MM.1S (cell line): Measurements from ENCODE around the gene ZBTB43.
"Not testable (repeated sequence)": the region's sequence is repeated elsewhere in the genome, so short reads cannot be mapped to it uniquely, and the experiment has no call there.

ENCODE experiments used
- DNase-seq: peaks from one replicate; pipeline ENCODE4 v3.0.0-alpha.2; 2015
- H2AFZ ChIP-seq: fragments of 300-600 bp; sonication (generic); 2 replicates; pipeline ENCODE4 v1.6.0; 2016; ENCODE audit warnings: antibody characterized with exemption, low read length
- H3F3A ChIP-seq: fragments of 300-600 bp; sonication (generic); 2 replicates; pipeline ENCODE4 v1.6.1; 2016; ENCODE audit warnings: mild to moderate bottlenecking, antibody characterized with exemption, low read length, moderate library complexity, mixed read lengths; ENCODE audit not compliant: insufficient read depth
- H3K27ac ChIP-seq: fragments of 300-600 bp; sonication (generic); 2 replicates; pipeline ENCODE4 v1.5.1; 2016; ENCODE audit warnings: mild to moderate bottlenecking, low read length
- H3K27me3 ChIP-seq: fragments of 300-600 bp; sonication (generic); replicated peaks from 2 replicates; pipeline ENCODE4 v1.6.0; 2016; ENCODE audit warnings: low read length; ENCODE audit not compliant: insufficient read depth
- H3K36me3 ChIP-seq: fragments of 300-600 bp; sonication (generic); replicated peaks from 2 replicates; pipeline ENCODE4 v1.6.1; 2016; ENCODE audit warnings: mild to moderate bottlenecking, low read length, mixed read lengths; ENCODE audit not compliant: insufficient read depth
- H3K4me1 ChIP-seq: fragments of 300-600 bp; sonication (generic); 2 replicates; pipeline ENCODE4 v1.6.1; 2016; ENCODE audit warnings: low read length, mixed read lengths
- H3K4me2 ChIP-seq: fragments of 300-600 bp; sonication (generic); 2 replicates; pipeline ENCODE4 v1.6.0; 2016; ENCODE audit warnings: low read depth, low read length
- H3K4me3 ChIP-seq: fragments of 300-600 bp; sonication (generic); 2 replicates; pipeline ENCODE4 v1.5.1; 2016; ENCODE audit warnings: low read length, mixed read lengths
- H3K79me2 ChIP-seq: fragments of 300-600 bp; sonication (generic); 2 replicates; pipeline ENCODE4 v1.6.1; 2016; ENCODE audit warnings: mixed run types, low read length, mixed read lengths
- H3K9ac ChIP-seq: fragments of 300-600 bp; sonication (generic); 2 replicates; pipeline ENCODE4 v1.6.1; 2016; ENCODE audit warnings: low read length, mixed read lengths
- H3K9me2 ChIP-seq: fragments of 300-600 bp; sonication (generic); replicated peaks from 2 replicates; pipeline ENCODE4 v1.6.1; 2016; ENCODE audit warnings: mild to moderate bottlenecking, low read length, mixed read lengths; ENCODE audit not compliant: insufficient read depth
- H3K9me3 ChIP-seq: fragments of 300-600 bp; sonication (generic); replicated peaks from 2 replicates; pipeline ENCODE4 v1.6.1; 2016; ENCODE audit warnings: mild to moderate bottlenecking, low read length, mixed read lengths; ENCODE audit not compliant: insufficient read depth
- H4K20me1 ChIP-seq: fragments of 300-600 bp; sonication (generic); 2 replicates; pipeline ENCODE4 v1.6.1; 2016; ENCODE audit warnings: mild to moderate bottlenecking, low read length, moderate library complexity, mixed read lengths; ENCODE audit not compliant: insufficient read depth
- EZH2 ChIP-seq: fragments of 300-600 bp; sonication (generic); optimal IDR thresholded peaks from 2 replicates; pipeline ENCODE3; 2017; ENCODE audit warnings: low read depth, mild to moderate bottlenecking, antibody characterized with exemption, low read length, mixed read lengths
- EZH2phosphoT487 ChIP-seq: fragments of 300-600 bp; sonication (generic); IDR thresholded peaks from 2 replicates; pipeline ENCODE4 v1.6.1; 2018; ENCODE audit warnings: antibody characterized with exemption, low read length
- TF ChIP-seq, protein P1 (sequence below): fragments of 300-600 bp; sonication (generic); IDR thresholded peaks from 2 replicates; pipeline ENCODE4 v1.5.1; 2016; ENCODE audit warnings: antibody characterized with exemption, low read length, mixed read lengths

ZBTB43 gene

DNA sequence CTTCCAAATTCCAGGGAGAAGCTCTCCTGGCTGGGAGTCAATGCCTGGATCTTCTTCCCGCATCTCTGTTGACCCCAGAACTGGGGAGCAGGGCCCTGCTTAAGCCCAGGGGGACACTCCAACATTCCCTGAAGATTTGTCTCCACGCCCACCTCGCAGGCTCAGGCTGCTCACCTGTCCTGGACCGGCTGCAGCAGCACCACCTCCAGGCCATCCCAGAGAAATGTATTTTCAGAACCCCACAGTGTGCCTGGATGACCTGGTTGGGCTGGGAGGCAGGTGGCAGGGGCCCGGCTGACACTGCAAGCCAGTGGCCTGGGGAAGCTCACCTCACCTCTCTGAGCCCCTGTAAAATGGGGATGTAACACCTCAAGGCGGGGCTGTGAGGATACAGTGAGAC lies 27.1 kb upstream of the ZBTB43 start:
- Histone ChIP-seq H3K4me3 (no peak overlapping the region), H4K20me1 (no peaks in the 10 kb centered on the region), H3K27me3 (peaks cover 45% of the 10 kb centered on the region), H3K9me2 (no peaks in the 10 kb centered on the region), H3K79me2 (no peaks in the 10 kb centered on the region), H2AFZ (no peak overlapping the region), H3K36me3 (no peaks in the 10 kb centered on the region), H3K9ac (no peak overlapping the region), H3F3A (no peaks in the 10 kb centered on the region), H3K4me2 (no peak overlapping the region), H3K9me3 (no peaks in the 10 kb centered on the region), H3K27ac (no peak overlapping the region), H3K4me1 (no peaks in the 10 kb centered on the region)
- no peak for DNase-seq
- TF ChIP-seq, protein P1, sequence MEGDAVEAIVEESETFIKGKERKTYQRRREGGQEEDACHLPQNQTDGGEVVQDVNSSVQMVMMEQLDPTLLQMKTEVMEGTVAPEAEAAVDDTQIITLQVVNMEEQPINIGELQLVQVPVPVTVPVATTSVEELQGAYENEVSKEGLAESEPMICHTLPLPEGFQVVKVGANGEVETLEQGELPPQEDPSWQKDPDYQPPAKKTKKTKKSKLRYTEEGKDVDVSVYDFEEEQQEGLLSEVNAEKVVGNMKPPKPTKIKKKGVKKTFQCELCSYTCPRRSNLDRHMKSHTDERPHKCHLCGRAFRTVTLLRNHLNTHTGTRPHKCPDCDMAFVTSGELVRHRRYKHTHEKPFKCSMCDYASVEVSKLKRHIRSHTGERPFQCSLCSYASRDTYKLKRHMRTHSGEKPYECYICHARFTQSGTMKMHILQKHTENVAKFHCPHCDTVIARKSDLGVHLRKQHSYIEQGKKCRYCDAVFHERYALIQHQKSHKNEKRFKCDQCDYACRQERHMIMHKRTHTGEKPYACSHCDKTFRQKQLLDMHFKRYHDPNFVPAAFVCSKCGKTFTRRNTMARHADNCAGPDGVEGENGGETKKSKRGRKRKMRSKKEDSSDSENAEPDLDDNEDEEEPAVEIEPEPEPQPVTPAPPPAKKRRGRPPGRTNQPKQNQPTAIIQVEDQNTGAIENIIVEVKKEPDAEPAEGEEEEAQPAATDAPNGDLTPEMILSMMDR: peak; percentile 31
- TF ChIP-seq EZH2: no peak

DNA sequence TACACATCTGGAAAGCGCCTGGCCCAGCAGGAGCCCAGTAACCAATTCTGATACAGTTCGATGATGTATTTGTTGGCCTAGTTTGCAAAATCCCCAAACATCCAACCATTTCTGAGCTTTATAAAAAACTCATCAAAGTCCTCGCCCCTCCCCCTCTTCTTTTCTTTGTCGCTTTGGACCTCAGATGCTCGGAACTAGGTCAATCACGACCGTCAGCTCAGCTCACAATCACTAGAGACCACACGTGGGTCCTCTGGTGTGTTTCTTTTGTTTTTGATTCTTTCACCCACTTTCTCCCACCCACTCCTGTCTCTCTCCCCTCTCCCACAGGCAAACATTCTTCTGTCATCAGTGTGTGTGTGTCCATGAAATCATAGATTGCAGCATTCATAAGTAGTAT lies 26.7 kb upstream of the ZBTB43 start:
- no peaks in the 10 kb centered on the region for H3F3A ChIP-seq

DNA sequence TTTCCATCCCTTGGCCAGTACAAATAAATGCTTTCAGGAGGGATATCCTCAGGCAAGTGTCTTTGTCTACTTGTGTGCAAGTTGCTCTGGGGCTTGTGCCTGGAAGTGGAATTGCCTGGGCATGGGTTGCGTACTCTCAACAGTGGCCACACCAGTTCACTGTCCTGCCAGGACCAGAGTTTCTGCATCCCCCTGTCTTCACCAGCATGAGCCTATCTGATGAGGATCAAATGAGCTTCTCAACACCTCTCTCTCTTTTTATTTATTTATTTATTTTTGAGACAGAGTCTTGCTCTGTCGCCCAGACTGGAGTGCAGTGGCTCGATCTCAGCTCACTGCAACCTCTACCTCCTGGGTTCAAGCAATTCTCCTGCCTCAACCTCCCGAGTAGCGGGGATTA lies 26.1 kb upstream of the ZBTB43 start:
- peaks cover 43% of the 10 kb centered on the region for H3K27me3 ChIP-seq
- not testable (repeated sequence) for H3K4me1 ChIP-seq, DNase-seq, H3K4me3 ChIP-seq, H3K36me3 ChIP-seq, H3K9ac ChIP-seq, H3F3A ChIP-seq, H3K27ac ChIP-seq, H2AFZ ChIP-seq, H3K9me2 ChIP-seq, H4K20me1 ChIP-seq, H3K79me2 ChIP-seq, H3K9me3 ChIP-seq, H3K4me2 ChIP-seq

More for the DNA sequence above, 26.7 kb upstream of the ZBTB43 start:
- Histone ChIP-seq H3K79me2 (no peaks in the 10 kb centered on the region), H3K4me3 (no peak overlapping the region), H3K4me2 (no peak overlapping the region), H3K9ac (no peak overlapping the region), H4K20me1 (no peaks in the 10 kb centered on the region), H3K36me3 (no peaks in the 10 kb centered on the region), H3K27ac (no peak overlapping the region), H3K4me1 (no peaks in the 10 kb centered on the region), H3K27me3 (peaks cover 45% of the 10 kb centered on the region), H2AFZ (no peak overlapping the region), H3K9me3 (no peaks in the 10 kb centered on the region), H3K9me2 (no peaks in the 10 kb centered on the region)
- TF ChIP-seq EZH2: no peak
- TF ChIP-seq, protein P1: no peak
- no peak for TF ChIP-seq EZH2phosphoT487
- DNase-seq: no peak

DNA sequence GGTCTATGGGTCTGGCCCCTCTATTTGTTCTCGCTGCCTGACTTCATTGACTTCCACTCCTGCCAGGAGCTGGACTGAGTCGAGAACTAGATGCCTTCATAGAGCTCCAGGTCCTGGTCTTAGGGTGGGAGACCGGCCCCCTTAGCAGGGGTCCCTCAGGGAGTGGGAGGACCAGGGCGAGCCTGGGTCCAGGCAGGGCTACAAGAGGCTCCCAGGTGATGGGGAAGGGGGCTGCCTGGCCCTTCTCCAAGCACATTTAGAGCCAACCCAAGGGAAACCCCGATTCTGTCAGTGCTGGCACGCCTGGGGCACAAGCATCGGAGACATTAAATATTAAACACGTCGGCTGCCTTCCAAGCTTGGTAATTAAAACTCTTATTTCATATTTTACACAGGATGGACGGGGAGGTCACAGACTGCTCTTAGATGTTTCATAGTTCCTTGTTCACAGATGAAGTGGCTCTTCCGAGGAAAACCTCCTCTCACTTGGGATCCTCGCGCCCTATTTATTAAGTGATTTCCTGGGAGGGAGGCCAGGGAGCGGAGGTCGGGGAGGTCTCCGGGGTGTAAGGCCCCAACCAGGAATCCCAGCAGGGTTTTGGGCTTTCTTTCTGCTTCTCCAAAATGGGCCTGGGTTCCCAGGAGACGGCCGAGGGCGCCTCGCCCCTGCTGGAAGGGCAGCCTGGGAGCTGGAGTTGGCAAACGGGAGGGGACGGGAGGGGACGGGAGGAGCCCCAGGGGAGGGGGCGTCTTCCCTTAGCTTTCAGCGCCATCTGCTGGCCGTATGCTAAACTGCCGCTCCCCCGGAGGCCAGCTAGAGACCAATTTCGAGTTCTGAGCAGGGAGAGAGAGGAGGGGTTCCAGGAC lies 23.4 kb upstream of the ZBTB43 start:
- no peaks in the 10 kb centered on the region for H3K4me1 ChIP-seq
- peak; percentile 63 for DNase-seq
- H3F3A ChIP-seq: no peaks in the 10 kb centered on the region
- H3K27me3 ChIP-seq: peaks cover 20% of the 10 kb centered on the region
- no peak overlapping the region for H3K9ac ChIP-seq
- no peaks in the 10 kb centered on the region for H3K79me2 ChIP-seq
- no peaks in the 10 kb centered on the region for H3K36me3 ChIP-seq
- peak overlapping the region; percentile 47; the same call in 1 of the 2 replicates for H2AFZ ChIP-seq
- H3K9me2 ChIP-seq: no peaks in the 10 kb centered on the region
- H3K4me3 ChIP-seq: no peak overlapping the region
- no peaks in the 10 kb centered on the region for H4K20me1 ChIP-seq
- no peak for TF ChIP-seq EZH2
- TF ChIP-seq, protein P1: peak; percentile 87
- no peak for TF ChIP-seq EZH2phosphoT487
- no peaks in the 10 kb centered on the region for H3K9me3 ChIP-seq
- H3K27ac ChIP-seq: no peak overlapping the region
- no peak overlapping the region for H3K4me2 ChIP-seq
